HG03571 (cell line): ENCODE data around the gene SEZ6L.

Experiments
- ATAC-seq: cut with Tn5 transposase; IDR thresholded peaks from one replicate; pipeline ENCODE4 v1.9.1; 2021; ENCODE audit not compliant: unreplicated experiment

SEZ6L gene

DNA sequence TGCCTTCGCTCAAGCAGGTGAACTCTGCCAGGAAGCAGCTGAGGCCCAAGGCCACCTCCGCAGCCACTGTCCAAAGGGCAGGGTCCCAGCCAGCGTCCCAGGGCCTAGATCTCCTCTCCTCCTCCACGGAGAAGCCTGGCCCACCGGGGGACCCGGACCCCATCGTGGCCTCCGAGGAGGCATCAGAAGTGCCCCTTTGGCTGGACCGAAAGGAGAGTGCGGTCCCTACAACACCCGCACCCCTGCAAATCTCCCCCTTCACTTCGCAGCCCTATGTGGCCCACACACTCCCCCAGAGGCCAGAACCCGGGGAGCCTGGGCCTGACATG, 123.4 kb downstream of the SEZ6L start:
- no peak for ATAC-seq

DNA sequence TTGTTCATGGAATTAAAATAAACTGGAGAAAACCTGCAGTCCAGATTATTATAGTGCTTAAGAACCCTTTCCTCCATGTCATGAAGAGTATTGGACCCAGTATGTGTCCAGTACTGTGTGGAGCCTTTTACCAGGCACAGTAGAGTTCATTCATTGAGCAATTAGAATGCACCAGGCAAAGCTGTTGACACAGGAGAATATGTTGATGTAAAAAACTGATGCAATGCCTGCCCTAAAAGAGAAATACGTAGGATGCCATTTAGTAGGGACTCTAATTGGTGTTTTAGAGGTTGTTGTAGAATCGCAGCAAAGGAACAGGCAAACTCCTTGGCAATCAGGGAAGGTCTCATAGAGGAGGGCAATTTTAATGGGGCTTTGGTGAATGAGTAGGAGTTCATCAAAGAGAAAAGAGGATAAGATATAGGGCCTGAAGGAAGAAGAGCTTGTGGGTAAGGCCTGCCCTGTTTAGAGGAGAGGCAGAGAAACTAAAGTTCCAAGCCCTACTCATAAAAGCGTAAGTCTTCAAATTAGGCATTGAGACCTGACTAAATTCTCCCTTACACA, 126.4 kb downstream of the SEZ6L start:
- ATAC-seq: no peak

GRCh38 chr22:26298605-26299310, 129.5 kb downstream of the SEZ6L start:
- no peak for ATAC-seq

DNA sequence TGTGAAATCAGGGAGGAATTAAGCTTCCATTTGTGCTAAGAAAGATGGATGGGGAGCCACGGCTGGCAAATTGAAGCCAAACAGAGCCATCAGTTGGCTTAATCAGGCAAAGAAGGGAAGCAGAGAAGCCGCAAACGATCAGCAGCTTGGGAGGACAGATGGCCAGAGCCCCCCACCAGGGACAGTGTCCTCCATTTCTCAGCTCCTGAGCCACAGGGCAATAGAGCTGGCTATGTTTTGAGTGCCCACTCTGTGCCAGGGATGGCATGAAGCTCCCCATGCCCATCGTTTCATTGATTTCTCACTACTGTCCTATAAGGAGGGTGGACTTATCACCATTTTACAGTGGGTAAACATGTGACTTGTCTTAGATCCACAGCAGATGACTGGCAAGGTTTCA, 133.5 kb downstream of the SEZ6L start:
- ATAC-seq: no peak

- ATAC-seq: no peak
Measured at GRCh38 chr22:26303475-26303874, 134.2 kb downstream of the SEZ6L start.

GRCh38 chr22:26304730-26305129, 135.5 kb downstream of the SEZ6L start:
- no peak for ATAC-seq

GRCh38 chr22:26308467-26308866, 139.2 kb downstream of the SEZ6L start:
- no peak for ATAC-seq

DNA sequence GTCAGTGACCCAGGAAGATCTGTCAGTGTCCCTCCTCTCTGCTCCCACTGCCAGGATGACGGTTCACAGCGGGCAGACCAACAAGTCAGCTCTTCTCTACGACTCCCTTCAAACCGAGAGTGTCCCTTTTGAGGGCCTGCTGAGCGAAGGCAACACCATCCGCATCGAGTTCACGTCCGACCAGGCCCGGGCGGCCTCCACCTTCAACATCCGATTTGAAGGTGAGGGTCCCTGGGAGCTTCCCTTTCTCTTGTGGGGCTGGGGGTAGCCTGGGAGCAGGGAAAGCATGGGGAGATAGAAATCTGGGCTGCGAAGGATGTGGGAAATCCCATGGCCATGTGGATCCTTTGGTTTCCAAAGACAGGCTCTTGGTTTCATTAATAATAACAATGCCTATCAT, 141.4 kb downstream of the SEZ6L start:
- no peak for ATAC-seq

DNA sequence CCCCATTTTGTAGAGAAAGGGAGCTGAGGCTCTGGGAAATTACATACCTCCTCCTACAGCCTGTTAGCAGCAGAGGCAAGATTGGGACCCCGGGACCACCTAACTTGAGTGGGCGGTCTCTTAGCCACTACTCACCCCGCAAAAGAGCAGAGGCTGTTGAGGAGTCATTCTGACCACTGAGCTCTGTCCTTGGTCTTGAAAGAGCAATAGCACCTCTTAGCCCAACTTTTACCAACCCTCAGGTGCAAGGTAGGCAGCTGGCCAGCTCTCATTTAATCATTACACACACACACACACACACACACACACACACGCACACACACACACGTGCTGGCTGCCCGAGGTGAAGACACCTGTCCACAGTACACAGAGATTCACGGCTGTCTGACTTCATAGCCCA, 144.0 kb downstream of the SEZ6L start:
- no peak for ATAC-seq

DNA sequence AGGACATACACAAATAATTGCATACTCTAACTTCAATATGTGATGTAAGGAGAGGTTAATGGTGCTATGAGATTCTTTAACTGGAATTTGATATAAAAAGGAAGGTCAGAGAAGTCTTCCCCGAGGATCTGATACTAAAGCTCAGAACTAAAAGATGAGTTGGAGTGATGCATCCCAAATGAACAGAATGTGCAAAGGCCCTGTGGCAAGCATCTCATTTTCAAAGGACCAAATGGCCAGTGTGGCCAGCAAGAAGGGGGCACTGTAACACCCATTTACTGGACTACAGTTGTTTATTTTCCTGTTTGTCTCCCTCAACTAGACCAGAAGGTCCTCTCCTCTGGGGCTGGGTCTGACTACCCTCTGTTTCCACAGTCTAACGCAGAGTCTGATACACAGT, 144.9 kb downstream of the SEZ6L start:
- no peak for ATAC-seq

DNA sequence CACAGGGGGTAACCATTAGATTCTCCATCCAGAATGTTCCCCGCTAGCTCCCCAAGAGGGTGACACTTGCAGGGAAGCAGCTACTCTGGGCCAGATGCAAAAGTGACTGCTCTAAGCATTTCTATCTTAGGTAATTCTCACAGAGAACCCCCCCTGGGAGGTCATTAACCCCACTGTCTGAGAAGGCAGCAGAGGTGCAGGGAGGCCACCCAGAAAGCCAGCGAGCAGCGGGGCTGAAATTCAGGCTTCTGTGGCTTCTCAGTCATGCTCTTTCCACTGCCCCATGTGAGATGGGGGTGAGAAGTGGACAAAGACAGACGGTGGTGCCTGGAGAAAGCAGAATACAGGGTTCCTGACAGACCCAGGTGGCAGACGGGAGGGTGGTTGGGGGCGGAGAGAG, 145.4 kb downstream of the SEZ6L start:
- no peak for ATAC-seq

GRCh38 chr22:26316732-26317285, 147.5 kb downstream of the SEZ6L start:
- no peak for ATAC-seq

DNA sequence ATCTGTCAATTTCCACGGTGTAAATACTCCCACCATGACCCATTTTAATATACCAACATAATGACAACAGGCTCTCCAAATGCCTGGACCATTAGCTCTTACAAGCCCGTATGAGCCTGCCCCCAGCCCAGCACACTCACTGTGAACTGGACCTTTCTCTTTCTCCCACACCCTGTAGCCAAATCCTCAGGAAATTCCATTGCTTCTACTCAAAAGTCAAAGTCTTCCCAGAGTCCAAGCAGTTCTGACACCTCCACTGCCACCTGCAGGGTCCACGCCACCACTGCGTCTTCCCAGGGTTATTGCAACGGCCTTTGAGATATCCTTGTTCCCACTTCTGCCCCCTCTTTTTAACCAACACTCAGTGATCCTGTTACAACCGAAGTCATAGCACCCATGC, 149.7 kb downstream of the SEZ6L start:
- ATAC-seq: no peak

DNA sequence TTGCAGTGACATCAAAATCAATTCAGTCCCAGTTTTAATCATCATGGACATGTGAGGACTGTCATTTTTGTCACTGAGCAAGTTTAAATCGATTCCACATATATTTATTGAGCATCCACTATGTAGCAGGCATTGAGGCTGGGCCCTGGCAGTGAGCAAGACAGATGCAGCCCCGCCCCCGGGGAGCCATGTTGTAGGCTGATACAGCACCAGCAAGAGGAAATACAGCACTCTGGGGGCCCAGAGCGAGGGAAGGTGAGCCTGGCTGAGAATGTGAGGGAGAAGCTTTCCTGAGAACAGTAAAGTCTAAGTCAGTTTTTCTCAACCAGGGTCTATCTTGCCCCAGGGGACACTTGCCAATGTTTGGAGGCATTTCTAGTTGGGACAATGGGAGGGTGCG, 151.2 kb downstream of the SEZ6L start:
- ATAC-seq: no peak

DNA sequence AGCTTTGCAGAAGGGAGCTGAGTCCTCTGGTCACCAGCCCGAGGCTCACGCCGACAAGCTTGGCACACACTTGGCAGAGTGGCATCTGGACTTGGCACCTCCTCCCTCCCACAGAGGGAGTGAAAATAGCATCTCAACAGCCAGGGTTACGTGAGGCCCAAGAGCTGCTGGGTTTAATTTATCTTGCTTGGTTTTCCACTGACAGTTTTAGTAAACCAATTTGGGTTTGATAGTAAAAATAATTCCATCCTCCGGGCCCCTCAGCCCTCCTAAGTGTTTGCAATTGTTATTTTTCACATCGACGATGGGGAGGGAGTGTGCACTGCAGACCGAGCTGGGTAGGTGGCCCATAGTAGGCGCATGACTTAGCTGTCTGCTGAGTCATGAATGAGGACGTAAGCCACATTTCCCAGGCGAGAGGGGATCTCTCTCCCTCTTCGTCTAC, 152.2 kb downstream of the SEZ6L start:
- ATAC-seq: no peak

DNA sequence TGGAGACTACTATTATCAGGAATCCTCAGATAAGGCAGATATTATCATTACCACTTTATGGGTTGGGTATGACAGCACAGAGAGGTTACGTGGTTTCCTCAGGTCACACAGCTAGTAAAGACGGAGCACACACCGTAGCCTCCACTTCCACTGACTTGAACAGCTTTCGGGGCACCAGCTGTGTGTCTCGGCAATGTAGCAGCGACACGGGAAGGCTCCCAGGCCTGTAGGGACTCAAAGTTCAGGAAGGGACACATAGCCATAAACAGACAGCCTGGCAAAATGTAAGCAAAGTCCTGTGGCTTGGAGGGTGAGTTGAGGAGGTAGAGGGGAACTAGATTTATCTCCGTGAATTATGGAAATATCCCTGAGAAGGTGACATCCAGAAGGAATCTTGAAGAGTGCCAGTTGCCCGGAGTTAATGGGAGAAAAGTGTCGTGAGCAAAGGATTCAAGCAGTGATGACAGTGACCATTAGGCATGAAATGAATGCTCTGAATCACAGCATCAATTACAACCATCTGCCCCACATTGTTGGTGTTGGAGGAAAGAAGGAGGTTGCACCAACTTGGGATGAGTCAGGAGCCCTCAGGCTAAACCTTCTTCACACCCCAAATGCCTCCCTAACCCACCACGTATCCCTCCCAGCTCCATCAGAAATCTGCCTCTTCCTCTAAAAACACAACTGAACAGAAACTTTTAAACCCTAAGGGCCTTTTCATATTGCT, 153.1 kb downstream of the SEZ6L start:
- no peak for ATAC-seq

- no peak for ATAC-seq
Measured at GRCh38 chr22:26323013-26323412, 153.8 kb downstream of the SEZ6L start.

DNA sequence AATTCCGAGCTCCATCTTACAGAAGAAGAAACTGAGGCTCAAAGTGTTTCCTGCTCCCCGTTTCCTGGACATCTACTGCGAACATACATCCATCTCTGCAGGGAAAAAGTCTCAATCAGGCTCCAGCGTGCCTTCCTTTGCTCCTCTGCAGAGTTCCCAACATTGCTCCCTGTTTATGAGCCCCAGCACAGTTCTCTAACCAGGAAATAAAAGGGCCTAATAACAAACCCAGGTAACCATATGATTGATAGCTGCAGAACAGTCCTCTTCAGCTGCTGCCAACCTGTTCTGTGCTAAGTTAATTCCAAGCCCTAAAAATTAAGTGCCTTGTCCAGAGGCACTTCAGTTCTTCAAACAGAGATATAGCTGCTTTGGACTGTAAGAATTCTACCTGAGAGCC, 154.9 kb downstream of the SEZ6L start:
- no peak for ATAC-seq

DNA sequence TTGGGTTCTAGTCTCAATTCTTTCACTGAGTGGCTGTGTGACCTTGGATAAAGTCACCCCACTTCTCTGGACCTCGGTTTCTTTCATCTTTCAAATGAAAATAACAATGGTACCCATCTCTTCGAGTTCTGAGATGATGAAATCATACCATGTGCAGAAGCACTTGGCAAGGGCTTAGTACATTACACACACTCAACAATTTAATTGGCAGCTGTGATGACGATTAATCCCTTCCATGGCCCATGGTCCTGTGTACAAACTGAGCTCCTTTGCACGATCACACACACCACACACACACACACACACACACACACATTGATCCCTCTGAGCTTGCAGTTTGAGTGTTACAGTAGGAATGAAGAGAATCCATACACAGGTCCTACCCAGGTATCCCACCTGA, 156.4 kb downstream of the SEZ6L start:
- no peak for ATAC-seq

DNA sequence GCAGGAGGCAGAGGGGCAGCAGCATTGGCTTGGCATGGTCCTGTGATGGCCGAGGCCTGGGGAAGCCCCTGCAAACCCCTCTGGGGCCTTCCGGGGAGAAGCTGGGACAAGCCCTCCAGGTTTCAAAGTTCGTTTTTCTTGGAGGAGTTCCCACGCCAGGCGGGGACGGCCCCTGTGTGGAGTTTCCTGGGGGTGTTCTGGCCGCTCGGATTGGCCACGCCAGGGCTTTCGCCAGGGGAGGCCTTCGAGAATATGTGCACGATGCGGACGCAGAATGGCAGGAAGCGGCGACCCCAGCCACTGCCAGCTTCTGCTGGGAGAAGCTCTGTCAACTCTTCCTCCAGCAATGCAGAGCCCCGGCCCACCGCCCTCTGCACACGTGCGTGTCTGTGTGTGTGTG, 157.5 kb downstream of the SEZ6L start:
- no peak for ATAC-seq

- no peak for ATAC-seq
Measured at GRCh38 chr22:26327306-26327705, 158.0 kb downstream of the SEZ6L start.

GRCh38 chr22:26328221-26328620, 159.0 kb downstream of the SEZ6L start:
- no peak for ATAC-seq
